Measurements from ENCODE around the gene PCGF3. TPM values are rescaled to one million over a fixed set of nuclear protein-coding genes. Genes with fewer than 3 reads are reported as not detected.
"Not testable (repeated sequence)": the region's sequence is repeated elsewhere in the genome, so short reads cannot be mapped to it uniquely, and the experiment has no call there.

The PCGF3 gene
- total RNA-seq, 1 donor from 2014 or later: 55.4 TPM

- no peak overlapping the region for H3K4me3 Mint-ChIP-seq (ENCODE audit: unreplicated experiment)
- no peak overlapping the region for H3K27ac Mint-ChIP-seq (ENCODE audit: unreplicated experiment)
- no peaks in the 10 kb centered on the region for H3K9me3 Mint-ChIP-seq (ENCODE audit: low read depth)
Measured at GRCh38 chr4:732911-733630, 27.4 kb downstream of the PCGF3 start.

DNA sequence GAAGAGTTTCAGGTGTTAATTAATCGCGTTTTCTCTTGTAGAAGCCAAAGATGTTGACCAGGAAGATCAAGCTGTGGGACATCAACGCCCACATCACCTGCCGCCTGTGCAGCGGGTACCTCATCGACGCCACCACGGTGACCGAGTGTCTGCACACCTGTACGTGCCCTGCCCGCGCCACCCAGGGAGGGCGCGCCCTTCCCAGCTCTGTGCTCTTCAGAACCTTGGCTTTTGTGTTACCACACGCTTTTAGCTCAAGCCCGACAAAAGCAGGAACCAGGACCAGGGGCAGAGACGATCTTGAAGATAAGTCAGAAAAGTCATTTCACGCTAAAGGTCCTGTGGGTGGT is 28.0 kb downstream of the PCGF3 start:
- Mint-ChIP-seq H3K9me3 (ENCODE audit: low read depth) (no peaks in the 10 kb centered on the region), H3K27me3 (ENCODE audit: low read depth) (no peaks in the 10 kb centered on the region), H3K27ac (ENCODE audit: unreplicated experiment) (no peak overlapping the region), H3K4me3 (ENCODE audit: unreplicated experiment) (no peak overlapping the region), H3K4me1 (ENCODE audit: low read depth) (no peaks in the 10 kb centered on the region), H3K36me3 (ENCODE audit: low read depth) (peaks cover 26% of the 10 kb centered on the region)
- TF ChIP-seq, protein P1, sequence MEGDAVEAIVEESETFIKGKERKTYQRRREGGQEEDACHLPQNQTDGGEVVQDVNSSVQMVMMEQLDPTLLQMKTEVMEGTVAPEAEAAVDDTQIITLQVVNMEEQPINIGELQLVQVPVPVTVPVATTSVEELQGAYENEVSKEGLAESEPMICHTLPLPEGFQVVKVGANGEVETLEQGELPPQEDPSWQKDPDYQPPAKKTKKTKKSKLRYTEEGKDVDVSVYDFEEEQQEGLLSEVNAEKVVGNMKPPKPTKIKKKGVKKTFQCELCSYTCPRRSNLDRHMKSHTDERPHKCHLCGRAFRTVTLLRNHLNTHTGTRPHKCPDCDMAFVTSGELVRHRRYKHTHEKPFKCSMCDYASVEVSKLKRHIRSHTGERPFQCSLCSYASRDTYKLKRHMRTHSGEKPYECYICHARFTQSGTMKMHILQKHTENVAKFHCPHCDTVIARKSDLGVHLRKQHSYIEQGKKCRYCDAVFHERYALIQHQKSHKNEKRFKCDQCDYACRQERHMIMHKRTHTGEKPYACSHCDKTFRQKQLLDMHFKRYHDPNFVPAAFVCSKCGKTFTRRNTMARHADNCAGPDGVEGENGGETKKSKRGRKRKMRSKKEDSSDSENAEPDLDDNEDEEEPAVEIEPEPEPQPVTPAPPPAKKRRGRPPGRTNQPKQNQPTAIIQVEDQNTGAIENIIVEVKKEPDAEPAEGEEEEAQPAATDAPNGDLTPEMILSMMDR (IDR thresholded peaks at IDR 0.05): no peak
- no peak for DNase-seq (ENCODE audit: low spot score)

More at GRCh38 chr4:732911-733630, 27.4 kb downstream of the PCGF3 start:
- Mint-ChIP-seq H3K4me1 (ENCODE audit: low read depth) (peaks cover under 1% of the 10 kb centered on the region), H3K27me3 (ENCODE audit: low read depth) (no peaks in the 10 kb centered on the region), H3K36me3 (ENCODE audit: low read depth) (peaks cover 26% of the 10 kb centered on the region)
- no peak for DNase-seq (ENCODE audit: low spot score)
- TF ChIP-seq, protein P1 (IDR thresholded peaks at IDR 0.05): no peak

GRCh38 chr4:734075-734474 is 28.4 kb downstream of the PCGF3 start:
- no peak for DNase-seq (ENCODE audit: low spot score)
- Mint-ChIP-seq H3K36me3 (ENCODE audit: low read depth) (peaks cover 26% of the 10 kb centered on the region), H3K4me3 (ENCODE audit: unreplicated experiment) (no peak overlapping the region), H3K27ac (ENCODE audit: unreplicated experiment) (no peak overlapping the region), H3K9me3 (ENCODE audit: low read depth) (no peaks in the 10 kb centered on the region), H3K27me3 (ENCODE audit: low read depth) (no peaks in the 10 kb centered on the region), H3K4me1 (ENCODE audit: low read depth) (no peaks in the 10 kb centered on the region)
- TF ChIP-seq, protein P1 (IDR thresholded peaks at IDR 0.05): no peak

- TF ChIP-seq, protein P1 (IDR thresholded peaks at IDR 0.05): no peak
- Mint-ChIP-seq H3K27me3 (ENCODE audit: low read depth) (no peaks in the 10 kb centered on the region), H3K9me3 (ENCODE audit: low read depth) (no peaks in the 10 kb centered on the region), H3K4me3 (ENCODE audit: unreplicated experiment) (no peak overlapping the region), H3K4me1 (ENCODE audit: low read depth) (no peaks in the 10 kb centered on the region), H3K27ac (ENCODE audit: unreplicated experiment) (no peak overlapping the region), H3K36me3 (ENCODE audit: low read depth) (peaks cover 26% of the 10 kb centered on the region)
- DNase-seq (ENCODE audit: low spot score): no peak
Measured at GRCh38 chr4:734951-735350, 29.3 kb downstream of the PCGF3 start.

GRCh38 chr4:735583-735982 is 30.0 kb downstream of the PCGF3 start:
- TF ChIP-seq, protein P1 (IDR thresholded peaks at IDR 0.05): no peak

DNA sequence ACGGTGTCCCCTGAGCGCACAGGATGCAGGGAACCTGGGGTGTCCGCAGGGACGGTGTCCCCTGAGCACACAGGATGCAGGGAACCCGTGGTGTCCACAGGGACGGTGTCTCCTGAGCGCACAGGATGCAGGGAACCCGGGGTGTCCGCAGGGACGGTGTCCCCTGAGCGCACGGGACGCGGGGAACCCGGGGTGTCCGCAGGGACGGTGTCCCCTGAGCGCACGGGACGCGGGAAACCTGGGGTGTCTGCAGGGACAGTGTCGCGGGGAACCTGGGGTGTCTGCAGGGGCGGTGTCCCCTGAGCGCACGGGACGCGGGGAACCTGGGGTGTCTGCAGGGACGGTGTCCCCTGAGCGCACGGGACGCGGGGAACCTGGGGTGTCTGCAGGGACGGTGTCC is 30.9 kb downstream of the PCGF3 start:
- not testable (repeated sequence) for H3K4me3 Mint-ChIP-seq (ENCODE audit: unreplicated experiment); DNase-seq (ENCODE audit: low spot score); H3K27me3 Mint-ChIP-seq (ENCODE audit: low read depth); H3K4me1 Mint-ChIP-seq (ENCODE audit: low read depth); H3K27ac Mint-ChIP-seq (ENCODE audit: unreplicated experiment); H3K9me3 Mint-ChIP-seq (ENCODE audit: low read depth)
- H3K36me3 Mint-ChIP-seq (ENCODE audit: low read depth): peaks cover 20% of the 10 kb centered on the region

More at GRCh38 chr4:735583-735982, 30.0 kb downstream of the PCGF3 start:
- no peaks in the 10 kb centered on the region for H3K9me3 Mint-ChIP-seq (ENCODE audit: low read depth)
- no peak overlapping the region for H3K4me3 Mint-ChIP-seq (ENCODE audit: unreplicated experiment)
- peaks cover 23% of the 10 kb centered on the region for H3K36me3 Mint-ChIP-seq (ENCODE audit: low read depth)
- H3K27me3 Mint-ChIP-seq (ENCODE audit: low read depth): no peaks in the 10 kb centered on the region
- peak; percentile 52 for DNase-seq (ENCODE audit: low spot score)
- no peaks in the 10 kb centered on the region for H3K4me1 Mint-ChIP-seq (ENCODE audit: low read depth)
- H3K27ac Mint-ChIP-seq (ENCODE audit: unreplicated experiment): no peak overlapping the region

Data from chondrocyte (in vitro differentiated cells).